Mucosa of rectum (tissue), 2 donors: ENCODE measurements around the gene CDKN2D.
"Not testable (repeated sequence)": the region's sequence is repeated elsewhere in the genome, so short reads cannot be mapped to it uniquely, and the experiment has no call there.

ENCODE experiments used
- H3K27ac ChIP-seq, 2 donors: one replicate each; pipeline ENCODE4 v1.7.0; 2013; ENCODE audit warnings: inconsistent platforms in 2 of 2, low read depth in 2 of 2, low read length in 2 of 2
- H3K27me3 ChIP-seq, 2 donors: one replicate each; pipeline ENCODE4 v1.7.0; 2013; ENCODE audit warnings: low read length in 2 of 2; ENCODE audit not compliant: control insufficient read depth in 2 of 2, insufficient read depth in 2 of 2
- H3K36me3 ChIP-seq, 2 donors: one replicate each; pipeline ENCODE4 v1.7.0; 2013; ENCODE audit warnings: low read length in 2 of 2; ENCODE audit not compliant: control insufficient read depth in 2 of 2, insufficient read depth in 2 of 2
- H3K4me1 ChIP-seq, 2 donors: one replicate each; pipeline ENCODE4 v1.7.0; 2013; ENCODE audit warnings: low read length in 2 of 2, mild to moderate bottlenecking in 1 of 2; ENCODE audit not compliant: control insufficient read depth in 2 of 2, insufficient read depth in 2 of 2
- H3K4me3 ChIP-seq, 2 donors: one replicate each; pipeline ENCODE4 v1.7.0; 2013; ENCODE audit warnings: low read length in 2 of 2
- H3K9ac ChIP-seq, 2 donors: one replicate each; pipeline ENCODE4 v1.7.0; 2013; ENCODE audit warnings: low read length in 2 of 2, low read depth in 1 of 2, mild to moderate bottlenecking in 1 of 2
- H3K9me3 ChIP-seq, 2 donors: one replicate each; pipeline ENCODE4 v1.7.0; 2013; ENCODE audit warnings: low read length in 2 of 2; ENCODE audit not compliant: control insufficient read depth in 2 of 2
- donor health status: healthy.
- donor health status: Normal muscosa, but diverticular disease.

CDKN2D gene

GRCh38 chr19:10553087-10553667 lies 15.6 kb downstream of the CDKN2D start:
- H3K4me3 ChIP-seq, result no peak overlapping the region
- H3K27ac ChIP-seq, result peak overlapping the region; percentile 61 to 71
- H3K4me1 ChIP-seq, result peaks cover 16 to 29% of the 10 kb centered on the region in 2 donors
- peak overlapping the region in 1 of 2 donors; percentile 6 for H3K9ac ChIP-seq
- no peaks in the 10 kb centered on the region for H3K9me3 ChIP-seq
- peaks cover 52 to 59% of the 10 kb centered on the region in 2 donors for H3K36me3 ChIP-seq
- H3K27me3 ChIP-seq, result no peaks in the 10 kb centered on the region

DNA sequence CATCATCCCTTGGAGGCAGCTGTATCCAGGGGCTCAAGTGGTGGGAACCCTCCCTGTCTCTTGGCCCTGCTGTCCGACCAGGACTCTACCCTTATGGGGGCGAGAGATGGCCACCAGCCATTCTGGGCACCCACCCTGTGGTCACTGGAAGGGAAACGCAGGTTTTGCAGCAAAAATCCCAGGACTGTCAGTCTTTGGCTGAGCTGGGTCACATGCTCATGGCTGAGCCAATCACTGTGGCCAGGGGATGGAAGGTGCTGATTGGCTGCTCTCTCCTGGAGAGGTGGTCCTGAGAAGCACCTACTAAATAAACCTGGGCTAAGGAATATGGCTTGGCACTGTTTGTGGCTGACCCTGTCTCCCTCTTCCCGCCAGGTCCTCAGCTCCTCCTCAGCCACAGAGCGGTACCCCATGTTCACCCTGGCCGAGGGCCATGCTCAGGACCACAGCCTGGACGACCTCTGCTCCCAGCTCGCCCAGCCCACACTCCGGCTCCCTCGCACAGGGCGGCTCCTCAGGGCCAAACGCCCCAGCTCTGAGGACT lies 16.2 kb downstream of the CDKN2D start:
- H3K27ac ChIP-seq, result peak overlapping the region in 1 of 2 donors; percentile 71
- peaks cover 16 to 29% of the 10 kb centered on the region in 2 donors for H3K4me1 ChIP-seq
- H3K27me3 ChIP-seq, result no peaks in the 10 kb centered on the region
- H3K4me3 ChIP-seq, result no peak overlapping the region
- peaks cover 49 to 55% of the 10 kb centered on the region in 2 donors for H3K36me3 ChIP-seq
- no peak overlapping the region for H3K9ac ChIP-seq
- no peaks in the 10 kb centered on the region for H3K9me3 ChIP-seq

DNA sequence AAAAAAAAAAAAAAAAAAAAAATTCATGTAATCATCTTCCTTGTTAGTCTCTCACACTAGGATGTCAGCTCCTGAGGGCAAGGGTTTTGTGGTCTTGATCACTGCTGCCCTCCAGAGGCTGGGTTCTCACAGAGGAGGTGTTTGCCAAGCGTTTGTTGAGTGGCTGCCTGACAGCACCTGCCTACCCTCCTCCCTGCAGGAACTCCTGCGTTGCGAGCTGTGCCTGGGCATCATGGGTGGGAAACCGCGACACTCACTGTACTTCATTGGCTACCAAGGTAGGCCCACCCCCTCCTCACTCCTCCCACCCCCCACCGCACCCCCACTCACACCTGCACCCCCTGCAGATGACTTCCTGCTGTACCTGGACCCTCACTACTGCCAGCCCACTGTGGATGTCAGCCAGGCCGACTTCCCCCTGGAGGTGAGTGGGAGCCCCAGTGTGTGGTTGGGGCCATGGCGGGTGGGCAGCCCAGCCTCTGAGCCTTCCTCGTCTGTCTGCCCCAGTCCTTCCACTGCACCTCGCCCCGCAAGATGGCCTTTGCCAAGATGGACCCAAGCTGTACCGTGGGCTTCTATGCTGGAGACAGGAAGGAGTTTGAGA lies 17.0 kb downstream of the CDKN2D start:
- no peaks in the 10 kb centered on the region for H3K27me3 ChIP-seq
- H3K36me3 ChIP-seq, result peaks cover 48 to 56% of the 10 kb centered on the region in 2 donors
- peaks cover 16 to 29% of the 10 kb centered on the region in 2 donors for H3K4me1 ChIP-seq
- H3K4me3 ChIP-seq, result no peak overlapping the region
- H3K27ac ChIP-seq, result no peak overlapping the region
- H3K9ac ChIP-seq, result no peak overlapping the region
- H3K9me3 ChIP-seq, result no peaks in the 10 kb centered on the region

DNA sequence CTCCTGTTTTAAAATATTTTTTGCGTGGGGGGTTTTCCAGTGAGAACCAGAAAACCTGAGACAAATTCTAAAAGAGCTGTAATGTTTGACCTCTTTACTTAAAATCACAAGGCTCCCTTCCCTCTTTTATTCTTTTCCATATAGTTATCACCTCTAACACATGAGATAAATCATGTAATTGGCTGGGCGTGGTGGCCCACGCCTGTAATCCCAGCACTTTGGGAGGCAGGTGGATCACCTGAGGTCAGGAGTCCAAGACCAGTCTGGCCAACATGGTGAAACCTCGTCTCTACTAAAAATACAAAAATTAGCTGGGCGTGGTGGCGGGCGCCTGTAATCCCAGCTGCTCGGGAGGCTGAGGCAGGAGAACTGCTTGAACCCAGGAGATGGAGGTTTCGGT lies 17.8 kb downstream of the CDKN2D start:
- Histone ChIP-seq H3K27ac (peak overlapping the region in 1 of 2 donors; percentile 61), H3K4me1 (peaks cover 16 to 29% of the 10 kb centered on the region in 2 donors), H3K36me3 (peaks cover 52 to 55% of the 10 kb centered on the region in 2 donors)
- not testable (repeated sequence) for H3K4me3 ChIP-seq, H3K27me3 ChIP-seq, H3K9me3 ChIP-seq, H3K9ac ChIP-seq

DNA sequence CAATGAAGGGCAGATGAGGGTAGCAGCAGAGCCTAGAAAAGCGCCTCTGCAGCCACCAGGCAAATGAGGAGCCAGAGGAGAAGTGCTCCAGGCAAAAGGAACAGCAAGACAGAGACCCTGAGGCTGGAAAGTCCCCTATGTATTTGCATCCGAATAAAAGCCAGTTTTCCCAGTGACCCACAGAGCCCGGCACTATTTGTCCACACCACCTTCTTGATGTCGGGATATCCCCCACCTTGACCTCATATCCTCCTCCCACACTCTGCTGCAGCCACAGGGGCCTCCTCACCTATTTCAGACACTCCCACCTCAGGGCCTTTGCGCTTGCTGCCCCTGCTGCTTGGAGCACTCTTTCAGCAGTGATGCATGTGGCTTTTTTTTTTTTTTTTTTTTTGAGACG lies 18.4 kb downstream of the CDKN2D start:
- Histone ChIP-seq H3K4me3 (no peak overlapping the region), H3K36me3 (peaks cover 48 to 52% of the 10 kb centered on the region in 2 donors)

GRCh38 chr19:10549733-10550132 lies 19.0 kb downstream of the CDKN2D start:
- Histone ChIP-seq H3K27ac (no peak overlapping the region), H3K9me3 (no peaks in the 10 kb centered on the region), H3K36me3 (peaks cover 46% of the 10 kb centered on the region in 2 donors), H3K4me3 (no peak overlapping the region), H3K9ac (no peak overlapping the region), H3K27me3 (no peaks in the 10 kb centered on the region), H3K4me1 (peaks cover 24 to 34% of the 10 kb centered on the region in 2 donors)

More for the DNA sequence above, 18.4 kb downstream of the CDKN2D start:
- Histone ChIP-seq H3K27me3 (no peaks in the 10 kb centered on the region), H3K4me1 (peaks cover 20 to 29% of the 10 kb centered on the region in 2 donors), H3K9me3 (no peaks in the 10 kb centered on the region), H3K9ac (no peak overlapping the region), H3K27ac (peak overlapping the region in 1 of 2 donors; percentile 61)

DNA sequence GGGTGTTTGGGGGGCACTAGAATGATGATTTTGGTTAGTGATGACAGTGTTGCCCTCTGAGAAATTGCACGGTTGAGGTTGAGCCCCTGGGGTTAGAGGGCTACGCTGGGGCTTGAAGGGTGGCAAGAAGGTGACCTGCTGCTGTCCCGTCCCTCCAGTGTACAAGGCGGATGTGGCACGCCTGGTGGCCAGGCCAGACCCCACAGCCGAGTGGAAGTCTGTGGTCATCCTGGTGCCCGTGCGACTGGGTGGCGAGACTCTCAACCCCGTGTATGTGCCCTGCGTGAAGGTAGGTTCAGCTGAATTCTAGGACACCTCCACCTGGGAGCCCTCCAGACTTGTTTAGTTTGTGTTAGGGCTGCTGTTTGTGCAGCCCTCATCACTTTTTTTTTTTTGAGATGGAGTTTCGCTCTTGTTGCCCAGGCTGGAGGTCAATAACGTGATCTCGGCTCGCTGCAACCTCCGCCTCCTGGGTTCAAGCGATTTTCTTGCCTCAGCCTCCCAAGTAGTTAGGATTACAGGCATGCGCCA lies 20.0 kb downstream of the CDKN2D start:
- H3K27ac ChIP-seq, result no peak overlapping the region
- no peak overlapping the region for H3K9ac ChIP-seq
- no peak overlapping the region for H3K4me3 ChIP-seq
- no peaks in the 10 kb centered on the region for H3K27me3 ChIP-seq
- no peaks in the 10 kb centered on the region for H3K9me3 ChIP-seq
- peaks cover 38 to 42% of the 10 kb centered on the region in 2 donors for H3K36me3 ChIP-seq
- H3K4me1 ChIP-seq, result peaks cover 29 to 32% of the 10 kb centered on the region in 2 donors

DNA sequence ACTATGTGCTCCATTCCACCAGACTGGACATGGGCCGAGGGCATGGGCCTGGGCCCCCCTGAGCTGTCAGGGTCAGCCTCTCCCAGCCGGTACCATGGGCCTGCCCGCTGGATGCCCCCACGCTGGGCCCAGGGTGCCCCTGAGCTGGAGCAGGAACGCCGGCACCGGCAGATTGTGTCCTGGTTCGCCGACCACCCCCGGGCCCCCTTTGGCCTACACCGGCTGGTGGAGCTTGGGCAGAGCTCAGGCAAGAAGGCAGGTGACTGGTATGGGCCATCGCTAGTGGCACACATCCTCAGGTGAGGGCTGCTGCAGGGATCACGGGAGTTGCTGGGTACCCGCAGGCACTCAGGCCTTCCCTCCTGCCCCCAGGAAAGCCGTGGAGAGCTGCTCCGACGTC lies 22.0 kb downstream of the CDKN2D start:
- Histone ChIP-seq H3K27me3 (no peaks in the 10 kb centered on the region), H3K9me3 (no peaks in the 10 kb centered on the region), H3K36me3 (peaks cover 21 to 23% of the 10 kb centered on the region in 2 donors), H3K4me1 (peaks cover 13 to 24% of the 10 kb centered on the region in 2 donors), H3K27ac (no peak overlapping the region), H3K4me3 (no peak overlapping the region), H3K9ac (no peak overlapping the region)

DNA sequence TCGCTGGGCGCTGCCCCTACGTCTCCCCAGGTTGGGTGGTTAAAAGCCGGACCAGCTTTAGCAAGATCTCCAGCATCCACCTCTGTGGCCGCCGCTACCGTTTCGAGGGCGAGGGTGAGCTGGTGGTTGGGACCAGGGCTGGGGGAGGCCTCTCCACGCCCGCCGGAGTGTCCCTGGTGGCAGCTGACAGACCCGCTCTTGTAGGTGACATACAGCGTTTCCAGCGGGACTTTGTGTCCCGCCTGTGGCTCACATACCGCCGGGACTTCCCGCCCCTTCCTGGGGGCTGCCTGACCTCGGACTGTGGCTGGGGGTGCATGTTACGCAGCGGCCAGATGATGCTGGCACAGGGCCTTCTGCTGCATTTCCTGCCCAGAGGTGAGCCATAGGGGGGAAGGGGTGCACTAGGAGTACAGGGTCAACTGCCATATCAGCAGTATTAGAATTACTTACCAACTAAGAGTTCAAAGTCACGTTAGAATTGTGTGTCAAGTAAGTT lies 24.0 kb downstream of the CDKN2D start:
- peak overlapping the region; percentile 82 to 88 for H3K27ac ChIP-seq
- H3K36me3 ChIP-seq, result peaks cover 17% of the 10 kb centered on the region in 2 donors
- peaks cover 0 to 2% of the 10 kb centered on the region in 2 donors for H3K27me3 ChIP-seq
- no peaks in the 10 kb centered on the region for H3K9me3 ChIP-seq
- peak overlapping the region; percentile 71 to 83 for H3K4me3 ChIP-seq
- H3K9ac ChIP-seq, result peak overlapping the region; percentile 68 to 98
- peaks cover 9 to 17% of the 10 kb centered on the region in 2 donors for H3K4me1 ChIP-seq

- Histone ChIP-seq H3K27ac (peak overlapping the region; percentile 82 to 88), H3K36me3 (peaks cover 17% of the 10 kb centered on the region in 2 donors), H3K9me3 (no peaks in the 10 kb centered on the region), H3K4me3 (peak overlapping the region; percentile 71 to 83), H3K4me1 (peaks cover 9 to 17% of the 10 kb centered on the region in 2 donors), H3K27me3 (peaks cover 0 to 2% of the 10 kb centered on the region in 2 donors), H3K9ac (peak overlapping the region; percentile 68 to 98)
Measured at GRCh38 chr19:10544242-10544752, 24.5 kb downstream of the CDKN2D start.
